ENCODE results near the gene GTF2A1L. TPM values are rescaled to one million over a fixed set of nuclear protein-coding genes. Genes with fewer than 3 reads are reported as not detected.

The GTF2A1L gene
- total RNA-seq, 3 donors from 2014 or later: 0.29 to 2.9 TPM; not detected in 1

DNA sequence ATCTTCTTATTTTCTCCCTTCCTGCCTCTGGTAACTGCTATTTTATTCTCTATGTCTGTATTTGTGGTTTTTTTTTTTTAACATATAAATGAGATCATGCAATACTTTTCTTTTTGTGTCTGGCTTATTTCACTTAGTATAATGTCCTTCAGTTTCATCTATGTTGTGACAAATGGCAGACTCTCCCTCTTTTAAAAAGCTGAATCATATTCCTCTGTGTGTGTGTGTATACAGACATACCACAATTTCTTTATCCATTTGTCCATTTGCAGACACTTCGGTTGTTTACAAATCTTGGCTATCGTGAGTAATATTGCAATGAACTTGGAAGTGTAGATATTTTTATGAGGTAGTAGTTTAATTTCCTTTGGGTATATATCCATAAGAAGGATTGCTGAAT is 7.0 kb downstream of the GTF2A1L start:
- H3K4me3 ChIP-seq: no peak overlapping the region
- intact Hi-C loops (cut with DNase I; ENCODE audit: low total_unique reads): no loop called here
- H3K27me3 ChIP-seq: no peaks in the 10 kb centered on the region
- H3K36me3 ChIP-seq: no peaks in the 10 kb centered on the region
- peaks cover 0 to 18% of the 10 kb centered on the region in 2 donors for H3K9me3 ChIP-seq
- TF ChIP-seq POLR2A (IDR thresholded peaks at IDR 0.05) (no peak), POLR2AphosphoS5 (IDR thresholded peaks at IDR 0.05) (no peak)
- TF ChIP-seq, protein P1, sequence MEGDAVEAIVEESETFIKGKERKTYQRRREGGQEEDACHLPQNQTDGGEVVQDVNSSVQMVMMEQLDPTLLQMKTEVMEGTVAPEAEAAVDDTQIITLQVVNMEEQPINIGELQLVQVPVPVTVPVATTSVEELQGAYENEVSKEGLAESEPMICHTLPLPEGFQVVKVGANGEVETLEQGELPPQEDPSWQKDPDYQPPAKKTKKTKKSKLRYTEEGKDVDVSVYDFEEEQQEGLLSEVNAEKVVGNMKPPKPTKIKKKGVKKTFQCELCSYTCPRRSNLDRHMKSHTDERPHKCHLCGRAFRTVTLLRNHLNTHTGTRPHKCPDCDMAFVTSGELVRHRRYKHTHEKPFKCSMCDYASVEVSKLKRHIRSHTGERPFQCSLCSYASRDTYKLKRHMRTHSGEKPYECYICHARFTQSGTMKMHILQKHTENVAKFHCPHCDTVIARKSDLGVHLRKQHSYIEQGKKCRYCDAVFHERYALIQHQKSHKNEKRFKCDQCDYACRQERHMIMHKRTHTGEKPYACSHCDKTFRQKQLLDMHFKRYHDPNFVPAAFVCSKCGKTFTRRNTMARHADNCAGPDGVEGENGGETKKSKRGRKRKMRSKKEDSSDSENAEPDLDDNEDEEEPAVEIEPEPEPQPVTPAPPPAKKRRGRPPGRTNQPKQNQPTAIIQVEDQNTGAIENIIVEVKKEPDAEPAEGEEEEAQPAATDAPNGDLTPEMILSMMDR (IDR thresholded peaks at IDR 0.05): no peak
- H3K4me1 ChIP-seq: no peaks in the 10 kb centered on the region
- DNase-seq (ENCODE audit: low spot score in 2 of 2): no peak
- no peak overlapping the region for H3K27ac ChIP-seq

DNA sequence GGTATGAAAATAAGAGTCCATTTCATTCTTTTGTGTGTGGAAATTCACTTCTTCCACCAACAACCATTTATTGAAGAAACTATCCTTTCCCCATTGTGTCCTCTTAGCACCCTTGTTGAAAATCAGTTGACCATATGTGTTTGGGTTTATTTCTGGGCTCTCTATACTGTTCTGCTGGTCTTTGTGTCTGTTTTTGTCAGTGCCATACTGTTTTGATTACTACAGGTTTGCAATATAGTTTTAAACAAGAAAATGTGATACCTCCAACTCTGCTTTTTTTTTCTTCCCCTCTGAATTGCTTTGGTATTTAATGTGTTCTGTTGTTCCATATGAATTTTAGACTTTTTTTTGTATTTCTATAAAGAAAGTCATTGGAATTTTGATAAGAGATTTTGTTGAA is 8.4 kb downstream of the GTF2A1L start:
- intact Hi-C loops (cut with DNase I; ENCODE audit: low total_unique reads): no loop called here
- TF ChIP-seq POLR2A (IDR thresholded peaks at IDR 0.05) (no peak), POLR2AphosphoS5 (IDR thresholded peaks at IDR 0.05) (no peak)
- TF ChIP-seq, protein P1 (IDR thresholded peaks at IDR 0.05): no peak
- H3K9me3 ChIP-seq: peaks cover 0 to 18% of the 10 kb centered on the region in 2 donors

DNA sequence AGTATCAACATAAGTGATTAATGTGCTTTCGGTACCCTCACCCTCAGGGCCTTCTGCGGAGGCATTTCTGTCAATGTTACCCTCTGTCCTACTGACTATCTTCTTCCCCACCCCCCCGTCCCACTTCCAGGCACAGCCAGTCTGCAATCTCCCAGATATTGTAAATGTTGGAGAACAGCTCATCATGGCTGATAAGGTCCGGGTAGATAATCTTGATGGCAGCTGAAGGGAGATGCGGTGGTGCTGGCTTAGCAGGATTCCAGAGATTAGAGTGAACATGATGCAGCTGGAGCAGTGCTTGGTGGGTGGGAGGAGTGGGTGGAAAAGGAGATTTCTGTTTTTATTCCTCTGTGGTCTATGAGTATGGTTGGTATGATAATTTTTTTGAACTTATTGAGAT is 15.5 kb downstream of the GTF2A1L start:
- no peak for TF ChIP-seq POLR2A (IDR thresholded peaks at IDR 0.05)
- TF ChIP-seq, protein P1 (IDR thresholded peaks at IDR 0.05): no peak
- TF ChIP-seq POLR2AphosphoS5 (IDR thresholded peaks at IDR 0.05): no peak
- H3K4me3 ChIP-seq: no peak overlapping the region
- H3K27ac ChIP-seq: no peak overlapping the region
- H3K4me1 ChIP-seq: no peaks in the 10 kb centered on the region
- no peaks in the 10 kb centered on the region for H3K36me3 ChIP-seq
- intact Hi-C loops (cut with DNase I; ENCODE audit: low total_unique reads): no loop called here
- no peak for DNase-seq (ENCODE audit: low spot score in 2 of 2)
- H3K27me3 ChIP-seq: no peaks in the 10 kb centered on the region
- peaks cover 0 to 8% of the 10 kb centered on the region in 2 donors for H3K9me3 ChIP-seq

More for the DNA sequence above, 8.4 kb downstream of the GTF2A1L start:
- Histone ChIP-seq H3K4me3 (no peak overlapping the region), H3K36me3 (no peaks in the 10 kb centered on the region), H3K4me1 (no peaks in the 10 kb centered on the region), H3K27ac (no peak overlapping the region), H3K27me3 (no peaks in the 10 kb centered on the region)
- DNase-seq (ENCODE audit: low spot score in 2 of 2): no peak

DNA sequence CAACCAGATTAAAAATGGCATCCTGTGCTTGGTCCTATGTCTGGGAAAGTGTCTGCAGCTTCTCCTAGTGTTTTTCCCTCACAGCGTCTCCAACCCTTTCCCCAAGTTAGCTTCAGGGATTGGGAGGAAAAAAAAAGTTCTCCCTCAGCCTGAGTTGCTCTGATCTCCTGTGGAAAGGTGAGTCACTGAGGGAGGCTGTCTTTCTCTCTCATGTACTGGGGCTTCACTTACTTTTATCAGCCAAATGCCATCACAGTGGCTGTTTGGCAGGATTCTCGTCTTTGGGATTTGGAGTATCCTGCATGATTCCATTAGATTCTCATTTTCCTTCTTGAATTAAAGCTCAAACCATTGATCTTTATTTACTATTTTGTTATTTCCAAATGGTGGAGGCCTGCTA is 18.1 kb downstream of the GTF2A1L start:
- TF ChIP-seq POLR2AphosphoS5 (IDR thresholded peaks at IDR 0.05) (no peak), POLR2A (IDR thresholded peaks at IDR 0.05) (no peak)
- TF ChIP-seq, protein P1 (IDR thresholded peaks at IDR 0.05): no peak
- DNase-seq (ENCODE audit: low spot score in 2 of 2): no peak
- intact Hi-C loops (cut with DNase I; ENCODE audit: low total_unique reads): no loop called here
- no peaks in the 10 kb centered on the region for H3K36me3 ChIP-seq
- no peak overlapping the region for H3K27ac ChIP-seq
- H3K4me1 ChIP-seq: no peaks in the 10 kb centered on the region
- H3K9me3 ChIP-seq: peaks cover 0 to 8% of the 10 kb centered on the region in 2 donors
- no peak overlapping the region for H3K4me3 ChIP-seq
- H3K27me3 ChIP-seq: no peaks in the 10 kb centered on the region

- DNase-seq (ENCODE audit: low spot score in 2 of 2): no peak
- intact Hi-C loops (cut with DNase I; ENCODE audit: low total_unique reads): no loop called here
- no peak for TF ChIP-seq POLR2A (IDR thresholded peaks at IDR 0.05)
- no peak for TF ChIP-seq POLR2AphosphoS5 (IDR thresholded peaks at IDR 0.05)
- TF ChIP-seq, protein P1 (IDR thresholded peaks at IDR 0.05): no peak
These were observed 20.6 kb downstream of the GTF2A1L start for GRCh38 chr2:48638261-48638660.

More at GRCh38 chr2:48638261-48638660, 20.6 kb downstream of the GTF2A1L start:
- Histone ChIP-seq H3K4me1 (no peaks in the 10 kb centered on the region), H3K27ac (no peak overlapping the region), H3K4me3 (no peak overlapping the region), H3K36me3 (no peaks in the 10 kb centered on the region), H3K27me3 (no peaks in the 10 kb centered on the region), H3K9me3 (peaks cover 0 to 8% of the 10 kb centered on the region in 2 donors)

Data from breast epithelium (tissue), 4 donors.